Dermis blood vessel endothelial cell (primary cell): ENCODE measurements around the gene POLR2A. TPM values are rescaled to one million over a fixed set of nuclear protein-coding genes. Genes with fewer than 3 reads are reported as not detected.
A peak's percentile ranks its signal among the peaks of the same experiment; 100 is the strongest.
"Not testable (repeated sequence)": the region's sequence is repeated elsewhere in the genome, so short reads cannot be mapped to it uniquely, and the experiment has no call there.

Experiments
- DNase-seq: peaks from one replicate; pipeline ENCODE4 v3.0.0; 2010
- total RNA-seq: library from RNA; depleted of rRNA; stranded (reverse); fragments of >200 nt; gene quantifications from 2 replicates; pipeline ENCODE4 v1.2.3, GENCODE V29; 2014

POLR2A gene
- total RNA-seq, 1 donor from 2014 or later = 81.2 TPM

DNA sequence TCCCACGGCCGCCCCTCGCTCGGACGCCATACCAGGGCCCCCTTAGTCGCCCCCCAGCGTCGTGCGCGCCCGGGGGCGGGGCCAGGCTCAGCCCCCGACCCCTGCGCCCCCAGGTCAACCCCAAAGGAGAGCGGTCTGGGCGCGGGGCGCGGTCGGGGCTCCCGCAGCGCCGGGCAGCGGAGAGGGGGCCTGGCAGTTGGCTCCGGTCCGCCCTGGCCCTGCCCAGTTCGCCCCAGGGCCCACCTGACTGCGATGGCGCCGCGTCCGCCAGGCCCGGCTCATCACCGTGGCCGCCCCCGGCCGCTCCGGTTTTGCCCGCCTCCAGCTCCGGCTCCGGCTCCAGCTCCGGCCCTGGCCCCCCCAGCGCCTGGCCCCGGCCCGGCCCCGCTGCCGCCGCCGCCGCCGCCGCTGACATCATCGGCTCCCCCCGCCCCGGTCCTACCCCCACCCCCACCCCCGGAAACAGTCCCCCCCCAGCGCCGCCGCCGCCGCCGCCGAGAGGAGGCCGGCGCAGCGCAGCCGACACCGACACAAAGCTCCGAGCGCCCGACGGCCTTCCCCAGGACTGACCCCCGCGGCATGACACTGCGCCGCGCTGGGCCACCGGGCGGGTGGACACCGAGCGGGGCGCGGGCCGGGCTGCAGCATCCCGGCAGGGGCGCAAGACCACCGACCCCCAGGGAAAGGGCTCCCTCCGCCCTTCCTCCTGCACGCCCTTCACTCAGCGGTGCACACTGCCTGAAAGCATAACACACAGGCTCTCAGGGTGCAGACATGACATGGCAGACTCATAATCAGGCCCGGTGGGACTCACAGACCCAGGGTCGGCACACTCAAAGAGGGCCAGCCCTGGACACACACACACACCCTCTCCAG, 4.7 kb upstream of the POLR2A start, which contains the start of gene ZBTB4:
ZBTB4 (minus strand) TSS at position 419 of the 876 bp plus-strand sequence. CDS start 12,830 bp downstream, outside the sequence.
- DNase-seq = peak; percentile 63

DNA sequence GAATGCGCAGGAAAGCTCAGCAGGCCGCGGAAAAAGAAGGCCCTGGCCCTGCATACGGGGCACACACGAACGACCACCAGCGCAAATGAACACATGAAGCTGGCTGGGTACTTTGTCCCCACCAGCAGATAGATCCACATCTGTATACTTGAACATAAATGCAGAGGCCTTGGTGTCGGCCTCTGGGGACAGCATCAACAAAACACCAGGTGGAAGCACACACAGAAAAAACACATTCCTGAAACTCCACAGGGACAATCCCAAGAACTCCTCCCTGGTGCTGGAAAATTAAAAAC, 4.1 kb upstream of the POLR2A start:
- peak; percentile 22 for DNase-seq

DNA sequence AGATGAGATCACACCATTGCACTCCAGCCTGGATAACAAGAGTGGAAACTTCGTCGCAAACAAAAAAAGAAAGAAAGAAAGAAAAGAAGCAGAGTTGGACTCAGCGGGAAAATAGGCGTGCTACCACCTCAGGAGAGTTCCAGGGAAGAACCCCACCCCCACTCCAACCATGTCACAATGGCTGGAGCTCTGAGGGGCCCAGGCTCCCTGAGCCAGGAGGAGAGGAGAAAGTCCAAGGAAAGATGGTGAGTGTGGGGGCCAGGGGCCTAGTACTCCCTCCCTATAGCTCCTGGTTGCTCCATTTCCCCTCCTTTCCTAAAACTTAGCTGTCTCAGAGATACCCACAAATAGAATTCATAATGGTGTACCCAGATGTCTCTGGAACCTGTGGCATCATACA, 2.9 kb upstream of the POLR2A start, which contains the start of gene SLC35G6:
SLC35G6 (plus strand) TSS at position 172 of the 400 bp plus-strand sequence; CDS start at position 243, 71 bp downstream.
- not testable (repeated sequence) for DNase-seq

DNA sequence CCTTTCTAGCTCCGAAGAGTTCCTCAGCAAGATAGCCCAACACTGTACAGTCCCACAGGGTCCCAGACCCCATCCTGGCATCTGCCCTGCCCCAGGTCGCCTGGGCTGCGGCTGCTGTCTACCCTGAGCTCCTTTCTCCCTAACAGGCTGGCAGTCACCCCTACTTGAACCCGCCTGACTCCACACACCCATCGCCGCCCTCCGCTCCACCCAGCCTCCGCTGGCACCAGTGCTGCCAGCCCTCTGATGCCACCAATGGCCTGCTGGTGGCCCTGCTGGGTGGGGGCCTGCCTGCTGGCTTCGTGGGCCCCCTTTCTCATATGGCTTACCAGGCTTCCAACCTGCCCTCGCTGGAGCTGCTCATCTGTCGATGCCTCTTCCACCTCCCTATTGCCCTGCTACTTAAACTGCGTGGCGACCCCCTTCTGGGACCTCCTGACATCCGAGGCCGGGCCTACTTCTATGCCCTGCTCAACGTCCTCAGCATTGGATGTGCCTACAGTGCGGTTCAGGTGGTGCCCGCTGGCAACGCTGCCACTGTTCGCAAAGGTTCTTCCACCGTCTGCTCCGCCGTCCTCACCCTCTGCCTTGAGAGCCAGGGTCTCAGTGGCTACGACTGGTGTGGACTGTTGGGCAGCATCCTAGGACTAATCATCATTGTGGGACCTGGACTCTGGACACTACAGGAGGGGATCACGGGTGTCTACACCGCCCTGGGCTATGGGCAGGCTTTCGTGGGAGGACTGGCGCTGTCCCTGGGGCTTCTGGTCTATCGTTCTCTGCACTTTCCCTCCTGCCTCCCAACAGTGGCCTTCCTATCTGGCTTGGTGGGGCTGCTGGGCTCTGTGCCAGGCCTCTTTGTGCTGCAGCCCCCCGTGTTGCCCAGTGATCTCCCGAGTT, 2.1 kb upstream of the POLR2A start:
- DNase-seq = not testable (repeated sequence)

DNA sequence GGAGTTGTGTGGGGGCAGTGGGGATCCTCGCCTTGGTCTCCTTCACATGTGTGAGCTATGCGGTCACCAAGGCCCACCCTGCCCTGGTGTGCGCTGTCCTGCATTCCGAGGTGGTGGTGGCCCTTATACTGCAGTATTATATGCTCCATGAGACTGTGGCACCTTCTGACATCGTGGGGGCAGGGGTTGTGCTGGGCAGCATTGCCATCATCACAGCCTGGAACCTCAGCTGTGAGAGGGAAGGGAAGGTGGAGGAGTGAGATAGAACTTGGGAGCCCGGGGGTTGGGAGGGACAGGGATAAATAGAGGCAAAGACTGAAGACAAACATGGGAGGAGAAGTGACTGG, 1.5 kb upstream of the POLR2A start:
- not testable (repeated sequence) for DNase-seq

DNA sequence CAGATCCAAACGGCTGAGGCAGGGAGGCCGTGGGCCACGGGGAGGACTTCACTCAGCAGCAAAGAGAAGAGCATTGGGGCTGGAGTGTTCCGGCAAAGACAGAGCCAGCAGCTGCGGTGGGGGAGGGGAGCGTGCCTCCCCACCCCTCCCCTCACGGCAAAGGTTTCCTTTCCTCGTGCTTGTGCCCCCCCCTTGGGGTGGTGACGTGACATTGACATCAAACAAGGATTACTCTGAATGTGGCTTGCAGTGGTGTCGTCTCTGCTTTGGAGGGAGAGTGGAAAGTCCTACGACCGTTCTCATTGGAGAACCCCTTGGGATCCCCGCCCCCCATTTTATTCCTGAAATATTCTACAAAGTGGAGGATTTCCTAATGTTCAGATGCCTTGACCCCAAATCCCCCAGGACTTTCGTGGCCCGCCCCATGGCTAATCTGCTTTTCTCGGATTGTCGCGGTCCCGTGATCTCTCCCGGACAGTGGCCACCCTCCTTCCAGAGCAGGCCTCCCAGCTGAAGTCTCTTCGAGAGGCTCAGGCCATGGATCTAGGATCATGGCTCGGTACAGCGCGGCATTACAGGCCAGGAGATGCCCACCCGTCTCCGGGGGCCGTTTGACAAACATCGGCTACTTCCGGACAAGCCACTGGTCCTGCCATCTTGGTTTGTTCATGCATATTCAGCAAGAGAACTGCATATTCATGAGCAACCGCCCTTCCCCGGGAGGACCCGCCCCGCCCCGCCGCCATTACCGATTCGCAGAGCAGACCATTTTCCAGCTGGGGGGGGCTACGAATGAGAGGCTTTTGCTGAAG, 705 bp upstream of the POLR2A start:
- DNase-seq = peak; percentile 93

DNA sequence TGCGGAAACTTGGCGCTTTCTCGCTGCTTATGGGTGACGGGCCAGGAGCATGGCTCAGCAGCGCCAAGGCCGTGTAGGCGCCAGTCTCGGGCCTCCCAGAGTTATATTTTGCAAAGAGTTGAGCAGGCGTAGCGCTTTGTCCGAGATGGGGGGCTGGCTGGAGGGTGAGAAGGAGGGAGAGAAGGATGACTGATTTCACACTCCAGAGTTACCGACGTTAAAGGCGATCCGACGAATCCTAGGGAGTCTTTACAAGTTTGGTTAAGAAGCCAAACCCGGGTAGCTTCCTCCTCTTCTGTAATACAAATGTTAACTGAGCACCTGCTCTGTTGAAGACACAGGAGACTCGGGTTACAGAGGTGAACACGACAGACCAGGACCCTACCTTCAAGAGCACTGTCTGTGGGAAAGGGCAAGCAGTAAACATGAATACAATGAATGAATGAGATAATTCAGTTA, 782 bp downstream of the POLR2A start:
- DNase-seq = no peak

DNA sequence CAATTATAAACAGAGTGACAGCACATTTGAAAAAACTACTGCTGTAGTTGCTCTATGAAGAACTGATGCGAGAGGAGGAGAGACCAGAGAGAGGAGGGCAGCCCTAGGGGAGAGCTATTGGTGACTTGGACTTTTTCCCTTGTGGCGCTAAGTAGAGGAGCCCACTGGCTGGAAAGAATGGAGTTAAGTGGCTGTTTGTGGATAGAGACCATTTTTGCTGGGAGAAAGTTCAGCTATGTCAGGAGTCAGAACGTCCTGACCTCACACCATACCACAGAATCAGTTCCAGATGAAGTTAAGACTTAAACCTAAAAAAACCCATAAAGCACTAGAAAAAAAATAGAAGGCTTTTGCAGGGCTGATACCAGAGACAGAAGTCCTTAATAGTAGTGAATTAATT, 2.0 kb downstream of the POLR2A start:
- DNase-seq = no peak

DNA sequence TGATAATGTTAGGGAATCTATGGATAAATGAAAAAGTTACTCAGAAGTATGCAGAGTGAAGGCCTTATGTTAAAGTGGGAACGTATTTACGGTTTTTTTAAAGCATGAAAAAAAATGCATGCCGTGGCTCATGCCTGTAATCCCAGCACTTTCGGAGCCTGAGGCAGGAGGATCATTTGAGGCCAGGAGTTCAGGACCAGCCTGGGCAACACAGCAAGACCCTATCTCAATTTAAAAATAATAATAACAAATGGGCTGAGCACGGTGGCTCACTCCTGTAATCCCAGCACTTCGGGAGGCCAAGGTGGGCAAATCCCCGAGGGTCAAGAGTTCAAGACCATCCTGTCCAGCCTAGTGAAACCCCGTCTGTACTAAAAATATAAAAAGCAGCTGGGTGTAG, 6.0 kb downstream of the POLR2A start:
- no peak for DNase-seq

DNA sequence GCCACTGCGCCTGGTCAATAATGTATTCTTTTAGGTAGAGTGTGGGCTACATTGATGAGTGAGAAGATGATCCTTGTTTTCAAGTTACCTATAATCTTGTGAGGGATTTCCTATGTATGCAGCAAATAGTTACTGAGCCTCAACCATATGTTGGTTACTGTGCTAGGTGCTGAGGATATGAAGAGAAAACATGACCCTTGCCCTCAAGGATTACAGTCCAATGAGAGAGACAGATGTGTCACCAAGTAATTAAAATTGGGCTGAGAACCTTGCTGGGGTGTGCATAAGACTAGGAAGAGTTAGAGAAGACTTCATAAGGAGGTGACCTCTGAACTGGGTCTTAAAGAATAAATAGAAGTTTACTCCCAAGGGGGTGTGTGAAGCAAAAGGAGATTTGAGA, 7.4 kb downstream of the POLR2A start:
- no peak for DNase-seq

DNA sequence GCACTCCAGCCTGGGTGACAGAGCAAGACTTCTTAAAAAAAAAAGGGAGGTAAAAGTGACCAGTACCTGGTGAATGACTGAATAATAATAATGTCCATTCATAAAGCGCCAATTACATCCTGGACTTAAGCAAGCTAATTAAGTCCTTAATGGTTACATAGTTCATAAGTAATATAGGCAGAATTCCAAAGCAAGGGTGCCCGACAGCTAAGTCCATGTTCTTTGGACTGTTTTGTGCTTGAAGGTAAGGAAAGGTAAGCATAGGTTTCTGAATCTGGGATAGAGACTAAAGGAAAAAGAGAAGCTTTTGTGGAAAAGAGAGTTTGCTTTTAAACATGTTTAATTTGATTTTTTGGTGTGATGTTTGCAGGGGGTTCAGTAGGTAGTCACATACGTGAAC, 9.8 kb downstream of the POLR2A start:
- no peak for DNase-seq

DNA sequence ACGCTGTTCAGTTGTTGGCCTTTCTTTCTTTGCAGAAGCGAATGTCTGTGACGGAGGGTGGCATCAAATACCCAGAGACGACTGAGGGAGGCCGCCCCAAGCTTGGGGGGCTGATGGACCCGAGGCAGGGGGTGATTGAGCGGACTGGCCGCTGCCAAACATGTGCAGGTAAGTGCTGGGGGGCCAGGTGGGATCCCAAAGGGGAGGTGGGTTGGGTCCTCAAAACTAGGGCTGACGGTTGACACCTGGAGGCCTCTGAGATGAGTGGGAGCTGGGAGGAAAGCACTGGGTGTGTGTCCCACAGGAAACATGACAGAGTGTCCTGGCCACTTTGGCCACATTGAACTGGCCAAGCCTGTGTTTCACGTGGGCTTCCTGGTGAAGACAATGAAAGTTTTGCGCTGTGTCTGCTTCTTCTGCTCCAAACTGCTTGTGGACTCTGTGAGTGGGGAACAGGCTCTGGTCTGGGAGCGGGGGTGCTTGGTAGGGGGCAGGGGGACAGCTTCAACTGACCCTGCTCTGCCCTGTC, 11.8 kb downstream of the POLR2A start:
- DNase-seq = no peak

DNA sequence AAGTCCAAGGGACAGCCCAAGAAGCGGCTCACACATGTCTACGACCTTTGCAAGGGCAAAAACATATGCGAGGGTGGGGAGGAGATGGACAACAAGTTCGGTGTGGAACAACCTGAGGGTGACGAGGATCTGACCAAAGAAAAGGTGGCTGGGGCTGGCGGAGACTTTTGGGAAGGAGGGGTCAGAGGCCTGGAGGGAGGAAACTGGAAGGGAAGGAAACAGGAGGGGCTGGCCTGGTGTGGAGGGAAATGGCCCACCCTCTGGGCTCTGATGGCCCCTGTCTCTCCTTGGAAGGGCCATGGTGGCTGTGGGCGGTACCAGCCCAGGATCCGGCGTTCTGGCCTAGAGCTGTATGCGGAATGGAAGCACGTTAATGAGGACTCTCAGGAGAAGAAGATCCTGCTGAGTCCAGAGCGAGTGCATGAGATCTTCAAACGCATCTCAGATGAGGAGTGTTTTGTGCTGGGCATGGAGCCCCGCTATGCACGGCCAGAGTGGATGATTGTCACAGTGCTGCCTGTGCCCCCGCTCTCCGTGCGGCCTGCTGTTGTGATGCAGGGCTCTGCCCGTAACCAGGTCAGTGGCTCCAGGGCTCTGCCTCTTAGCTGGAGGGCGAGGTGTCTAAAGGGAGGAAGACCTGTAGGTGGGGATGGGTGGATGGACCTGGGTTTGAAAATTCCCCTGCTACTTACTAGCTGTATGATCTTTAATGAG, 12.5 kb downstream of the POLR2A start:
- DNase-seq = peak; percentile 19

DNA sequence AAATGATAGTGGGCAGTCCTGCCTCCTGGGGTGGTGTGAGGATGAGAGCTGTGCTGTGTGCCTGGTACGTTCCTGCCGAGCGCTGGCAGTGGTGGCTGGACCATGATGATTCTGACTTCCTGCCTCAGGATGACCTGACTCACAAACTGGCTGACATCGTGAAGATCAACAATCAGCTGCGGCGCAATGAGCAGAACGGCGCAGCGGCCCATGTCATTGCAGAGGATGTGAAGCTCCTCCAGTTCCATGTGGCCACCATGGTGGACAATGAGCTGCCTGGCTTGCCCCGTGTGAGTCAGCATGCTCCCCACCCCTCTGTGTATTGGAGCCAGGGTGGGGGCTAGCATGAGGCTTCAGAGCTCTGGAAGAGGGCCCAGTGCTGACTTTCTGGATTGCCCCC, 13.1 kb downstream of the POLR2A start:
- peak; percentile 89 for DNase-seq

DNA sequence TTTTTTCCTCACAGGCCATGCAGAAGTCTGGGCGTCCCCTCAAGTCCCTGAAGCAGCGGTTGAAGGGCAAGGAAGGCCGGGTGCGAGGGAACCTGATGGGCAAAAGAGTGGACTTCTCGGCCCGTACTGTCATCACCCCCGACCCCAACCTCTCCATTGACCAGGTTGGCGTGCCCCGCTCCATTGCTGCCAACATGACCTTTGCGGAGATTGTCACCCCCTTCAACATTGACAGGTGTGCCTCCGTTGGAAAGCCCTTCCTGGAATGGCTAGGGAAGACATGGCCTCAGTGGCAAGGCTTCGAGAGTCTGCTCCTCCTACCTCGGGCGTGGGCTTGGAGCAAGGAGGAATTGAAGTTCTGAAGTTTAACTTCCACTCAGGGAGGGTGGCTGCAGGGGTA, 13.5 kb downstream of the POLR2A start:
- DNase-seq = no peak

DNA sequence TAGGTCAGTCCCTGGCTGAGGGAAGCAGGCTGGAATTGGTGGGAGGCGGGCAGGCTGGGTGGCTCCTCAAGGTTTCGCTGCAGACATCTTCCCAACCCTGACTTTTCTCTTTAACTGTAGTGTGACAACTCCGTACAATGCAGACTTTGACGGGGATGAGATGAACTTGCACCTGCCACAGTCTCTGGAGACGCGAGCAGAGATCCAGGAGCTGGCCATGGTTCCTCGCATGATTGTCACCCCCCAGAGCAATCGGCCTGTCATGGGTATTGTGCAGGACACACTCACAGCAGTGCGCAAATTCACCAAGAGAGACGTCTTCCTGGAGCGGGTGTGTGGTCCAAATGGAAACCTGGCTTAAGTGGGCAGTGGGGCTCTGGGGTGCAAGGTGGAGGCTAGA, 15.0 kb downstream of the POLR2A start:
- DNase-seq = no peak

DNA sequence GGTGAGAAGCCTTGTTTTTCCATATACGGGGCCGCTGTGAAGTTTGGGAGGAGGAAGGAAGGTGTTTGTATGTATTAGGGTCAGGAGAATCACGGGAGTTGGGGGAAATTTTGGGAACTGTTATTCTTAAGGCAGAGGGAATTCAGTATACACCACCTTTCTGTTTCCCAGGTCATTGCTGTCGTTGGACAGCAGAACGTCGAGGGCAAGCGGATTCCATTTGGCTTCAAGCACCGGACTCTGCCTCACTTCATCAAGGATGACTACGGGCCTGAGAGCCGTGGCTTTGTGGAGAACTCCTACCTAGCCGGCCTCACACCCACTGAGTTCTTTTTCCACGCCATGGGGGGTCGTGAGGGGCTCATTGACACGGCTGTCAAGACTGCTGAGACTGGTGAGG, 17.6 kb downstream of the POLR2A start:
- DNase-seq = no peak

DNA sequence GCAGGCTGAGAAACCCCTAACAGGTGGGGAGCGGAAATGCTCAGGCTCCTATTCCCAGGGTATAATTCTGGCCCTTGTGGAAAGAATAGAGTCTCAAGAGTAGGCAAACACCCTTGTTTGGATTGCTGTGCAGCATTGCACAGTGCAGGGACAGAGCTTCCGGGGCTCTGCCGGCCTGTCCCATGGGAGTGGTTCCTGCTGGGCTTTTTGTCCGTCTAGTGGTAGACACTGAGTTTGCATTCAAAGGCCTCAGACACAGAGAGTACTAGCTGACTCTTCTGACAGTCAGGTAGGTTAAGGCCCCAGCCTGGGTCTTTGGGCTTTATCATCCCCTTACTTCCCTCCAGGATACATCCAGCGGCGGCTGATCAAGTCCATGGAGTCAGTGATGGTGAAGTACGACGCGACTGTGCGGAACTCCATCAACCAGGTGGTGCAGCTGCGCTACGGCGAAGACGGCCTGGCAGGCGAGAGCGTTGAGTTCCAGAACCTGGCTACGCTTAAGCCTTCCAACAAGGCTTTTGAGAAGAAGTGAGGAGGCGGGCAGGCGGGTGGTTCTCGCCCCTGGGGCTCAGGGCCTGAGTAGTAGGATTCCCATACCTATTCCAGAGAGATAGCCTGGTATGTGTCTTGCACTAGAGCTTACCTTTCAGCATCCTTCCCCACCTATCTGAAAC, 18.1 kb downstream of the POLR2A start:
- DNase-seq = no peak

DNA sequence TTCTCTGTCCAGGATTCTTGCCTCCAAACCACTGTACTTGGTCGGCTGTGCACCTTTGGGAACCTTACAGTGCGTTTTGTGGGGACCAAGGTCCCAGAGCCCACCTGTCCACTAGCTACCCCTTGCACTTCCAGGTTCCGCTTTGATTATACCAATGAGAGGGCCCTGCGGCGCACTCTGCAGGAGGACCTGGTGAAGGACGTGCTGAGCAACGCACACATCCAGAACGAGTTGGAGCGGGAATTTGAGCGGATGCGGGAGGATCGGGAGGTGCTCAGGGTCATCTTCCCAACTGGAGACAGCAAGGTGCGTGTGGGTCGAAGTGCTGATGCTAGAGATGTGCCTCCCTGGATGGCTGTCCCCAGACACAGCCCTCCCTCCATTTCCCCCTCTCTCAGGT, 18.8 kb downstream of the POLR2A start:
- peak; percentile 31 for DNase-seq

DNA sequence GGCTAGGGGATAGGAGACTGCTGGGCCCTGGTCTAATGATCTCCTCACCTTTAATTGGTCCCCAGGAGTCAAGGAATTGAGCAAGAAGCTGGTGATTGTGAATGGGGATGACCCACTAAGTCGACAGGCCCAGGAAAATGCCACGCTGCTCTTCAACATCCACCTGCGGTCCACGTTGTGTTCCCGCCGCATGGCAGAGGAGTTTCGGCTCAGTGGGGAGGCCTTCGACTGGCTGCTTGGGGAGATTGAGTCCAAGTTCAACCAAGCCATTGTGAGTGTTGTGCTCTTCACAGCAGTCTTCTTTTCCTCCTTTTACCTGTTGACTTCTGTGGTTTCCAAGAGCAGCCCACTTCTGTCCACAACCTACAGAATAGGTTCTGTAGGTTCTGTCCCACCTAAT, 19.4 kb downstream of the POLR2A start:
- no peak for DNase-seq

DNA sequence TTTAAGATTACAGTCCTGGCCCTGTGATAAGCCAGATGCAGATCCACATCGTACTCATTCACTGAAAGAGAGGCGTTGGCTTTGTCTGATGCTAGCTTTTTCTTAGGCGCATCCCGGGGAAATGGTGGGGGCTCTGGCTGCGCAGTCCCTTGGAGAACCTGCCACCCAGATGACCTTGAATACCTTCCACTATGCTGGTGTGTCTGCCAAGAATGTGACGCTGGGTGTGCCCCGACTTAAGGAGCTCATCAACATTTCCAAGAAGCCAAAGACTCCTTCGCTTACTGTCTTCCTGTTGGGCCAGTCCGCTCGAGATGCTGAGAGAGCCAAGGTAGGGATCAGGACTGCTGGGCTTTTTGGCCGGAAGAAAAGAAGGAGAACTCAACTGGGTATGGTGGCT, 24.0 kb downstream of the POLR2A start:
- DNase-seq = no peak
